Ecto neural progenitor cell (in vitro differentiated cells): Measurements from ENCODE around the gene CIPC.

ENCODE experiments used
- DNase-seq: peaks from one replicate; pipeline ENCODE4 v3.0.0-alpha.2; 2018; ENCODE audit warnings: low spot score

The CIPC gene

DNA sequence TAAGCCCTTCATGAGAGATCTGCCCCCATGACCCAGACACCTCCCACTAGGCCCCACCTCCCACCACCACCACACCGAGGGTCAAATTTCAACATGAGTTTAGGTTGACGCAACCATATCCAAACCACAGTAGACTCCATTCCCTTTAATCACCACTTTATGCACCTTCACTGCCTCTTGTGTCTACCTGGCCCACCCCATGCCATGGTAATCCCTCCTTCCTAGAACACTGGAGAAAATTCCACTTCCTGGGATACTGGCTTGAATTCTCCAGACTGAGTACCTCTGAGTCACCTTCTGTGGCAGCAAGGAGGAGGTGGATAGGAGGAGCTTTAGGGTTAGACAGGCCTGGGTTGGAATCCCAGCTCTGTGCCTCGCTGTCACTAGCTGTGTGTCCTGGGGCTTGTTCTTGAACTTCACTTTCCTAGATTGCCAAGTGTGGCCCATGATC, 26.1 kb upstream of the CIPC start:
- DNase-seq = no peak

DNA sequence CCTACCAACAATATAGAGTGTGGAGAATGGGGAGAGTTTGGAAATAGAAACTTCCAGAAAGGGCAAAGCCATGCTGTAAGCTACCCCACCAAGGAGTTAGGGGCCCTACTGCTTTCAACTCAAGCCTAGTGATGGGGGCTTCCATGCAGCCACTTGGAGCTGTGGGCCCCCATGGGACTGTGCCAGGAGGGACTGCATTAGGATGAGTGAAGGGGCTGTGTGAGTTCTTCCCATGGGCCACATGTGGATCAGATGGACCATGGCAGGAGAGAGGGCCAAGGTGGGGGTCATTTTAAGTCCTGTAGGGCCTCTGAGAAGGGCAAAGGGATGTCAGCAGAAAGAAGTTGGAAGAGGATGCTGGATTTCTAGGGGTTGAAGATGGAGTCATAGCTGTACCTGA, 23.1 kb upstream of the CIPC start:
- DNase-seq = no peak

DNA sequence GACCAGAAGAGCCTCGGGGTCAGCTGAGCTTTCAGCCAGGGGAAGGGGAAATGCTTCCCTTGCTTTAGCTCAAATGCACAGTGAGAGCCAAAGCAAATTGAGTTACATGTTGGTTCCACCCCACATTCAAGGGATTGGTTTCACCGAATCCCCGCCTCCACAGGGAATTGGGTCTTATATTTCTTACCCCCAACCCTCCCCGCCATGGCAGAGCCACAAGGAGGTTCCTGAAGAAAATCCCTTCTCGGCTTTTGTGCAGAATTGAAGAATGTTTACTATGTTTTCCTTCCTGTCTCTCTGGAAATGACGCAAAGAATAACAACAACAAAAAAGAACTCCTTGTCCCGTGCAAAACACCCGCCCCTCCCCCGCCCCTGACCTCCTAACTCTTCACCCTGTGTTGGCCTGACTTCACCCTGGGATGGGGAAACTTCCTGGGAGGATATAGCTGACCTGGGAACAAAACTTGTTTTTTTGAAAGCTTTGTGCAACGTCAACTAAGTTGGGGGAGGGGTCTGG, 21.9 kb upstream of the CIPC start:
- DNase-seq = no peak

DNA sequence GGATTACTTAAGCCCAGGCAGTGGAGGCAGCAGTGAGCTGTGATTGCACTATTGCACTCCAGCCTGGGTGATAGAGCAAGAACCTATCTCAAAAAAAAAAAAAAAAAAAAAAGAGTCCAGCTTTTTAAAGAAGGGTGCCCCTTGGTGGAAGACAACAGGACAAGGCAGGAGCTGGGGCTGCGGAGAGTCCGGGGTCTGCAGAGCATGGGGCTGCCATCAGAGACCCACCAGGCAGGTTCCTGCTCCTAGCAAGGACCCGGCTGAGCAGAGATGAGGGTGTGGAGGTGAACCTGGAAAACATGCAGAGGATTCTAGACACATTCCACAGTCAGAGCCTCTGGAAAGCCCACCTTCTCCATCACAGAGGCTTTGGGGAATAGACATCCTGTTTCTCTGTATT, 21.0 kb upstream of the CIPC start:
- no peak for DNase-seq

DNA sequence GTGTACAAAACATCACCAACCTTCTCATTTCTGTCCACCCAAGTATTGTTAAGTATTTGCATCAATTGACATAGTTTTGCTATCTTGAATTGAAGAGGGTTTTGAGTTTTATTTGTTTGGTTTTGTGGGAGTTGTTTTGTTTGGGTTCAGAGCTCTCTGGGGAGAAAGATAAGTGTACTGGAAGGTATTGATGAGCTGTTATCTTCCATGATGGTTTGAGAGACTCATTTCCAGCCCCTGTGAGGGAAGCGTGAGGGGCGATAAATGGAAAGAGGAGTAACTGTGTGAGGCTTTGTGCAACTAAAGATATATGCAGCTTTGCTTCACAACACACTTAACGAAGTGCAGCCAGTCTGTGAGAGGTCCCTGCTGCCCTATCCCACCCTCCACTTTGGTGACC, 15.7 kb upstream of the CIPC start:
- DNase-seq = no peak

DNA sequence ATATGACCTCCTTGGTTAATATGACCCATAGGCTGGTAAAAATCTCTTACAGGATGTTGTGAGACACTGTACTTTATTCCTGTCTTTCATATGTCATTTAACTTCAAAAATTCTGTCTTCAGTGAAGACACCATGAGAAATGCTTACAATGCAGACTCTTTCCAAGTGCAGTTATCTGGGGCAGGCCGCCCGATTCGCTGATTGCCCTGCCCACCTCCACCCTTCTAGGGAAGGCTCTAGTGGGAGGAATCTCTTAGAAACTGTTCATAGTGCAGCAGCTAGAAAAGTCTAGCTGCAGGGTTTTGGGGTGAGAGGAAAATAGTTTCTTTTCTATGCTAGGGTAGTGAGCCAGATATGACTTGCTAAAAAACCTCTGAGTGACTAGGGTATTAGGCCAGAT, 15.0 kb upstream of the CIPC start:
- DNase-seq = no peak

DNA sequence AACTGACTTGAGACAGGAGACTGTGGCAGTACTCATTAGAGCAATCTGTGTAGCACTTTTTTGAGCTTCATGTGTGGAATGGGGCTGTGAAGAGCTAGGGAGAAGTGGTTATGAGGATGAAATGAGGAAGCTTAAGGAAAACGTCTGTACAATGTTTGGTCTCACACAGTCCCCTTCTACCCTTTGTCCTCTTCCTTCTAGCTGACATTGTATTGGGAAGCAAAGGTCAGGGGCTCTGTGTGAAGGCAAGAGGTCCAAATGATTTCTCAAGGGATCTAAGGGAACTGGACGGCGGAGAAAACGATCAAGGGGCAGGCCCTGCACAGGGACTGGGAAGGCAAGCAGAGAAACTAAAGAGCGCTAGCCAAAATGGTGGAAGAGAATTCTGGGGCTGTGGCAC, 13.1 kb upstream of the CIPC start:
- DNase-seq = no peak

DNA sequence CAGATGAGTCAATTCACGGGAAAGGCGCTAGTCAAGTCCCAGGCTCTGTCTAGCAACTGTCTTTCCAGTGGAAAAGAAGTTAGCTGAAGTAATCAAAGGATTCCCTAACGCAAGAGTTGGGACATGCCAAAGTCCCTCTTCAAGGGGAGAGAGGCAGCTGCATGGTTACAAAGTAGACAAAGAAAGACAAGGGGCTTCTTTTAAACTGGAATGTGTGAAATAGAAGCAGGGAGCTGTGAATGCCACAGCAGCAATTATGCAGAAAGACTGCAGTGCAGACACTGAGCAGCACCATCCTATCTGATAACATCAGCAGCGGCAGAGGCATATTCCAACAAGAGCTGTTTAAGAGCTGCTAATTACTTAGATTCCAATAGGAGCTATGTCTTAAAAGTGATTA, 12.5 kb upstream of the CIPC start:
- no peak for DNase-seq

DNA sequence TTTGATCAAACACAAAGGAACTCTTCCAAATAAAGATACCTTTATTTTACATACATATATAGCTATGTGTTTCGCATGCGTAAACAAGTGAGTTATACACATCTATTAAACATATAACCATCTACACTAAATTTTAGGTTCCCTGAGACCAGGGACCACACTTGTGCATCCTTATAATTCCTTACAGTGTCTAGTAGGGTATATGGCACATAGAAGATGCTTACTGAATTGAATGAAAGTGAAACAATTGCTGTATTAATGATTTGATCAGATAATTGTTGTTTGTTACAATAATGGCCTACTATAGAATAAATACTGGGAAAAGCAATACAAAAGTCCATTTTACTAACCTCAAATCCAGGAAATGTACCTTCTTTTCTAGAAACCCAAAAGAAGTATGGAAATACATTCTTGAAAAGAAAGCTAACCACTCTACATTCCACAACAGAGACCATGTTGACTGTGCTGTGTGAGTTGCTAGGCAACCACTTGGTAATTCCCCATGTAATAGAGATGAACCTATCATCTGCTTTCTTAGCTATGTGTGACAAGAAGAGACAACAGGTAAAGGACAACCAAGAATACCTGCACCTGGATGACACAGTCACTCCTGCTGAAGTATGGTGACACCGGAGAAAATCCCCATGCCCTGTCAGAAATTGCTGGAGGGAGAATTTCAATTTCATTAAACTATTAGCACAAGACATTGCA, 11.9 kb upstream of the CIPC start:
- DNase-seq = no peak

DNA sequence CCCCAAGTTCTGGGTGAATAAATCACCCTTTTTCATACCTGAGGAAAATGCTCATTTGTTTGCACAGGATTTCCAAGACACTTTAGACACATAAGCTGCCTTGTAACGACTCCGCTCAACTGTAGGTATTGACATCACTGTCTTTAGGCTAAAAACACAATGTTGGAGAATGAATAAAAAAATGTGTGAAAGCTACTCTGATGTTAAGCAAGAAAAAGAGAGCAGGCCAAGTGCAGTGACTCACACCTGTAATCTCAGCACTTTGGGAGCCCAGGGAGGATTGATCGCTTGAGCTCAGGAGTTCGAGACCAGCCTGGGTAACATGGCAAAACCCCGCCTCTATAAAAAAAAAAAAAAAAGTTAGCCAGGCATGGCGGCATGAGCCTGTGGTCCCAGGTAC, 11.1 kb upstream of the CIPC start:
- DNase-seq = no peak

DNA sequence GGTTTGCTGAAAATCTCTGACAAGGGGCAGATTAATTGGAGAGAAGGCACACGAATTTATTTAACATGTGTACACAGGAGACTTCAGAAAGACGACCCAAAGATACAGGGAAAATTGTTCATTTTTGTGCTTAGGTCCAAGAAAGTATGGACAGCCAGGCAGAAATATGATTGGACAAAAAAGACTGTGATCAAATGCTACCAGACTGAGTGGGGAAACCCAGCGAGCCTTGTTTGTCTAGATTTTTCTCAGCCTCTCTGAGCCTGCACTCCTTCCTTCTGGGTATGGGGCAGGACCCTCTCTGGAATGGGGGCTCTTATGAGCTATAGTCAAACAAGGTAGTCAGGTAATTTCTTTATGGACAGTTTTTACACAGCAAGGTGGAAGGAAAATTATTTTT, 10.4 kb upstream of the CIPC start:
- DNase-seq = no peak

DNA sequence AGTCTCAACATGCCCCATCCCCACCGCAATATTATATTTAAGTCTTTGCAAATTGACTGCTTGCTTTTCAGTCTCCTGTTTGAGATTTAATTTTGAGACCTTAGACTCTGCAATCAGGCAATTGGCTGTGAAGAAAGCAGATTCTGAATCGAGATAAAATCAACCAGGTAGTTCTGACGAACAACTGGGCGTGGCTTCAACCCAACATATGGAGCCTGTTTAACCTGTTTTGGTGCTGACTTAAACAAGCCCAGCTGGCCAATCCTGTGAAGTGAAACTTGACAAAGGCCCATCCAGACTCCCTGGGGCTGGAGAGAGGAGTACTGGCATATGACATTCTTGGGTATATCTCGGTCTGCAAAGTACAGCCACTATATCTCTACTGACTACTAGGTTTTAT, 9.8 kb upstream of the CIPC start:
- DNase-seq = no peak

DNA sequence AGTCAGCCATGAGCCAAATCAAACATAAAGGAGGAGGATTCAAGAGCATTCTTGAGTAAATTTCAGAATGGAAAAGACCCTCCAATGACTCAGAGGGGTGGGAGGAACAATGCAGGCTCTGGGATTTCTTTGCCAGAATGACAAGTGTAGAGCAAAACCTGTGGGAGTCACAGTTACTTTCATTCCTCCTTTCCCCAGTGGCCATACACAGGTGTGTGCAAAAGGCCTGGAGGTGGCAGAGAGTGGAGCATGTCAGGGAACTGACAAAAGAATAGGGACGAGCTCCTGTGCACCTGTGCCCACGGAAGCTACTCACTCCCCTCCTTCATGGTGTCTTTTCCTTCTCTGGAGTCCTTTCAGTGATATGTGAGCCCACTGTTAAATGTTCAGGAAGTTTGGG, 9.4 kb upstream of the CIPC start:
- DNase-seq = no peak

DNA sequence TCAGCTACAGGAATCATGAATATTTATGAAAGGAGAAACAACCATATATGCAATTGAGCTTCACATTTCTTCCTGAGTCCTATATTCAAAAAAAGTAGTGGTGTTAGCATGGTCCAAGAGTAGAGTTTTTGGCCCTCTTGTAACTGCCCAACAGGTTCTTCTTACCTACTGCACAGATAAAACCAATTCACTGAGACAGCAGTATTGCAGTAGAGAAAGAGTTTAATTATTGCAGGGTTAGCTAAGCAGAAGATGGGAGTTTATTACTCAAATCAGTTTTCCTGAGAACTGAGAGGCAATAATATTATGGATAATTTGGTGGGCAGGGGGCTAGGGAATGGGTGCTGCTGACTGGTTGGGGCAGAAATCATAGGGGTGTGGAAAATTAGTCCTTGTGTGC, 6.5 kb upstream of the CIPC start:
- no peak for DNase-seq

DNA sequence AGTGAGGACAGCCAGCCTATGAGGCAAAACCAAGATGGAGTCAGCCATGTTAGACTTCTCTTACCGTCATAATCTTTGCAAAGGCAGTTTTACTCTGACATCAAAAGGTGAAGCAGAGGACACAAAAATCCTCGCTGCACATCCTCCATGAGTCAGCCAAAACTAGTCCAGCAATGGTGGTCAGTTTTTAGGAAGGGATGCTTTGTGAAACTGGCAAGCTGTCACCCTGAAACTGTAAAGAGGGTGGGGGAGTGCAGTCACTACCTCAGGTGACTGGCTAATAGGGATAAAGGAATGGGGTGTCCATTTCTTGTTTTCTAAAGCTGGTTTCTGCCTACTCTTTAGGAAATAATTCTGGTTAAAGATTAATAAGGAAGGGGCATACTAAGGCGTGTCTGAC, 5.4 kb upstream of the CIPC start:
- no peak for DNase-seq

DNA sequence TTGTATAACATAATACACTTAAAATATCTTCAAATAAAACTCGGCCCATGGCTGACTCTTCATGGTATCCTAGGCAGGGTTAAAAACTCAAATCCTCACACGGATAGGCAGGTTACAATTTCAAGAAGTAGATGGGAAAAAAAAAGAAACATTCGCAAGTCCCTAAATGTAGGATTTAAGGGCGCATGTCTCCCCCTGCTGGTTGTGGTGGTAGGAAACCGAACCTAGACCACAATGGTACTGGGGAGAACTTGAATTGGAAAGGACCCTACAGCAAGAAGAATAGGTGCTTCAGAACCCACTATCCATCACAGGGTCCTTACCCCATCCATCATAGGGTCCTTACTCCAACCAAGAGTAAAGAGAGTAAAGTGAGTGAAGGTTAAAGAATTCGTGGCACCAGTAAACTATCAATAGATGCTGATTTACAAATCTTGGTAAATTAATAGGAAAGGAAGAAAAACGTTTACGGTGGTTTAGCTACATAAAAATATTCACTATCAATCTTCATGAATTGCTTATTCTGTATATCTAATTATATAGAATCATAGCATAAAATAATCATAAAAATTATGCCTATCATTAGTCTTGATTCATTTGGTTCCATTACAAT, 3.3 kb upstream of the CIPC start:
- peak; percentile 76 for DNase-seq

DNA sequence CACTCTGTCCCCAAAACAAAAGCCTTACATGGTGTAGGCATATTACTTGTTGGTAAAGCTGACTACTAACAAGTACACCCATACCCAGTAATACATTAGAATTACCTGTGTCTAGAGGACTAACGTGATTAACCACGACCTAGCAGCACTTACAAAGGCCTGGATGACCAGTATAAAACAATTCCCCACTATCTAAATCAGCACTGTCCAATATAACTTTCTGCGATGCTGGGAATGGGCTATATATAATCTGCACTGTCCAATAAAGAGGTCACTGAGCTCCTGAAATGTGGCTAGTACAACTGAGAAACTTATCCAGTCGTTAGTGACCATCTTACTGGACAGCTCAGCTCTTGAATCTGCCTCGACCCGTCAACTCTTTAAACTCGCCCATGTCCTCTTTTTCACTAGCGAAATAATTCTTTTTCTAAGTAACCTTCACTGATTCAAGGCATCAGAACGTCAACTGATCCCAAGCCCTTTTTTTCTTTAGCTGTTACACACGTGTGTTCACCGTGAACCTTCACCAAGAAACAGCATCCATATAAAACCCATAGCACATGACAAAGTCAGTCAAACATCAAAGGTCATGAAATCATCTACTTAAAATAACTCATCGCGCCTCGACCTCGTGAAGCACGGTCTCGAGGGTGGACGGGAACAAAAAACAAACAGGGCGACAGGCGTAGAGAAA, 905 bp upstream of the CIPC start:
- DNase-seq = no peak

DNA sequence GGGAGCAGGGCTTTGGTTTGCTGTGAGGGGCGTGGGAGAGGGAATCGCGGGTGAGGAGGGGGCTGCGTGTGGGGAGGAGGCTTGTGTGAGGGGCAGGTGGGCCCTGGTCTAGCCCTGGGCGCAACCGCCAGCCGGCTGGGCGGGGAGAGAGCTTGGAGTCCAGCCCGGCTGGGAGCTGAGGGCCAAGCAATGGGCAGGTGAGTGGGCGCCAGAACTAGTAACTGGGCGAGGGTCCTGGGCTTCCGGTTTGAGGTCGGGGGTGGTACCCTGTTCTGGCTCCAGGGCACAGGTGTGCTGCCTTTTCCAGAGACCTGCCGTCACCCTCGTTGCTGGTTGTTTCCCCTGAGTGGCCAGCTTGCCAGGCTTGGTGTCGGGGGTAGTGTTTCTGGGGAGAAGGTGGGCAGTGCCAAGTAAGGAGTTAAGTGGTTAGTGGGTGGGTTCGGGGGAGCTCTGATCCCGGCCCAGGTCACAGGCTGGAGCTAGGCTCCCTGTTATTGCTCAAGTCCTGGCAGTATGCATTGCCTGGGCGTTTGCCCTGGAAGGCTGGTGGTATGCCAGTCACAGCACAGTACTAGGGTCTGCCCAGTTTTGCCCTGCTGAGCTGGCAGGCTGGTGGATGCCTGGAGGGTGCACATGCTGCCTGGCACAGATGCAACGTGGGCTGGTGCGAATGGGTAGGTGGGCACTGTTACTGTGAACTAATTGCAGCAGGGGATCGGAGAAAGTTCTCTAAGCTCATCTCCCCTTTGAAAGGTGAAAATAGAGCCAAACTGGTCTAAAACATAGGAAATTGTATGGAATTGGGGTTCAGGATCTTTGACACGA, 683 bp downstream of the CIPC start:
- DNase-seq = no peak

DNA sequence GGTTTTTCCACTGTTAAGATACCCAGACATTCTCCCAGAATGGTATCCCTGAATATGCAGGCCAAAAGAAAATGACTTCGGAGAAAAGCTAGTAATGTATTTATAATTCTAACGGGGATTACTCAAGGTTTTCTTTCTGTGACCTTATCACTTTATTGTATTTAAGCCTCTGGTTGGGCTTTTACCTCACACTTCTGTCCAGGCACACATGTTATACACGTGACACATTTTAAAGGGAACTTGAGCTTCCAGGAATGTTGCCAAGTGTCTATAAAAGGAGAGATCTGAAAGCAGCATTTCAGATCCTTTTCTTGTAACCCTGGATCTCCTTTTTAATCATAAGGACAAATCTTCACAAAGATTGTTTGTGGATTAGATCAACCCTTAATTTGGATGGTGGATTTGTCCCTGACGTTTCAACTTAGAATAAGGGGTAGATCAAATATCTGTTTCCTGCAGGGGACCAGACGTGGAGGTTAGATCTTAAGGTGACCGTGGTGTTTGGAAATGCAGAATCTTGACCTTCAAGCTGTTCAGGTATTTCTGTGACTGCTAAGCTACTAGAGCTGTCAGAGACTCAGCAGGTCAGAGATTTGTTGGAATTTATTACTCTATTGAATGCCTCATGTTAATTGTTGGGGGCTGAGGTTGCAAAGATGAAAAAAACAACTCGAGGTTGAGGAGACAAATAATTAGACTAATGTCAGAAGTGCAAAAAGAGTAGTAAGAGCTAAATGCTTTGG, 1.5 kb downstream of the CIPC start:
- DNase-seq = no peak

DNA sequence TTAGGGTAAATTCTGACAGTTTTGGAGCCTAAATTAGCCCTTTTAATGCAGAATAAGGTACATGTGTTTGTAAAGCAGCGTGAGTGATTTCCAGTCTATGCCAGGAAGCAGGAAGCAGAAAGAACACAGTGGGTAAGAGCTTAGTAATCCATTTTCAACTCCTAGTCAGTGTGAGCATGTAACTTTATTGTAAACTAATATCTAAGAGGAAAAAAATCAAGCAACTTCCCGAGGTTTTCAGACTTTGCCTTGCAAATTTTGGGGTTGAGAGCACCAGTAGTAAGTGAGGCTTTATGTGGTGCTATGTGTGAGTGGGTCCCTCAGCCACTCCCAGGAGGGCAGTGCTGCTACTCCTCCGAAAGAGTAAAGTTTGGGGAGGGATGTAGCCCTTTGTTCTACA, 2.9 kb downstream of the CIPC start:
- DNase-seq = no peak

DNA sequence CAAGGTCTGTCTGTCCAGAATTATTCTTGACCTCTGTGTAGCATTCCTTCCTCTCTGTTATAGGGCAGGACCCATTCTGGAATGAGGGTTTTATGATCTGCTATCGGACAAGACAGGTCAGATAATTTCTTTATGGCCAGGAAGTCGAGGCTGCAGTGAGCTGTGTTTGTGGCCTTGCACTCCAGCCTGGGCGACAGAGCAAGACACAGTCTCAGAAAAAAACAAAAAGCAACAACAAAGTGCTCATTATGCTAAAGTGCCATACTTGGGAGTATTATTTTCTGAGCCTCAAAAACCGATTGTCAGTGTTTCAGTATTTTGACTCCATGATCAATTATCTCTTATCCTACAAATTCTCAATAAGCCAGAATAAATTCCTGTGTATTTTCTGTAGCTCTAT, 4.1 kb downstream of the CIPC start:
- DNase-seq = no peak

DNA sequence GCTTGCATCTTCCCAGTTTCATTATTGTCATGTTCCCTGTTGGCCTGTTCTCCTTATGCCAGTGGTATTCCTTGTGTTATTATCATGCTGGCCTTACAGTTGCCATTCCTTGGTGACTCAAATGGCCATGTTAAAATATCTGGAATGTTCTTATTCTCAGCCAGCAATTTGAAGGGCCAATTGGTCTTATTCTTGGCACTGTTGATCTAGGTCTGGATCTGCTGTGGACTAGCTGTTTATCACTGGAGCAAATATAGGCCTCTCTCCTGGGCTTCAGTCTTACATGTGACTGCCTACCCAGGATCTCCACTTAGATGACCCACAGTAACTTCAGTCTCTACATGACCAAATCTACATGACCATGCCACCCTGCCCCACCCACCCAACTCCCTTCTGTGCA, 5.4 kb downstream of the CIPC start:
- DNase-seq = no peak
